HFFc6 (cell line): Measurements from ENCODE around the gene CARD10. TPM values are rescaled to one million over a fixed set of nuclear protein-coding genes. Genes with fewer than 3 reads are reported as not detected.

ENCODE experiments used
- DNase-seq: peaks from one replicate; pipeline ENCODE4 v3.0.0-alpha.2; 2018
- H3K27ac Mint-ChIP-seq: 2 replicates; pipeline ENCODE4 v1.8.0; 2020; ENCODE audit warnings: mild to moderate bottlenecking, mixed read lengths
- H3K27me3 Mint-ChIP-seq: 2 replicates; pipeline ENCODE4 v1.8.0; 2021; ENCODE audit warnings: mild to moderate bottlenecking, moderate library complexity, mixed read lengths; ENCODE audit not compliant: insufficient read depth
- H3K36me3 Mint-ChIP-seq: 2 replicates; pipeline ENCODE4 v1.8.0; 2021; ENCODE audit warnings: low read depth, mixed read lengths
- H3K4me1 Mint-ChIP-seq: 2 replicates; pipeline ENCODE4 v1.8.0; 2020; ENCODE audit warnings: low read depth, mixed read lengths
- H3K4me3 Mint-ChIP-seq: 2 replicates; pipeline ENCODE4 v1.8.0; 2020; ENCODE audit warnings: mild to moderate bottlenecking, moderate library complexity, mixed read lengths
- H3K9me3 Mint-ChIP-seq: 2 replicates; pipeline ENCODE4 v1.8.0; 2020; ENCODE audit warnings: mild to moderate bottlenecking, mixed read lengths
- CTCF ChIP-seq: fragments of 200-600 bp; sonication (generic); IDR thresholded peaks from 2 replicates; pipeline ENCODE4 v1.5.0; 2021; ENCODE audit warnings: antibody characterized with exemption, mild to moderate bottlenecking
- total RNA-seq, 6 experiments: library from RNA; stranded (reverse); fragmentation: NEBNext Ultra II Directional; extraction: Animal tissue kit (Norgen Biotek cat#: 25700); gene quantifications; 2 replicates in 1 of 6; 3 replicates in 5 of 6; pipeline ENCODE4 v1.2.3, GENCODE V29; 2021

The CARD10 gene
- total RNA-seq, 6 experiments from 2014 or later = 4.4 to 5.6 (median 4.8) TPM

DNA sequence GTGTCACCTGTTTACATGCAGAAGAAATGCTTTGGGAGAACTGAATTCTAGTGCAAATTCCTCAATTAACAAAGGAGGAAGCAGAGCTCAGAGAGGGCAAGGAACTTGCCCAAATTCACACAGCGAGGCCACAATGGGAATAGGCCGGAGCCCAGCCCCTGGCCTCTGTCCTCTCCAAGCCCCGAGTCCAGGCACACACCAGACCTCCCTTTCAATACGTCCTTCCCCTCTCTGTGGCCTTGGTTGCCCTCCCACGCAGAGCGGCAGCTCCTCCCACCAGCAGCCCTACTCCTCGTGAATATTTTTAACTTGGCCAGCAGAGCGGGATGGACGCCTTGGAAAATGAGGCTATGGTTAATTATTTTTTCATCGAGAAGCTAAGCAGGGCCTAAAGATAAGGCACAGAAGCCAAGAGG lies 1.6 kb upstream of the CARD10 start:
- Mint-ChIP-seq H3K4me1 (peaks cover 18% of the 10 kb centered on the region), H3K9me3 (no peaks in the 10 kb centered on the region), H3K27me3 (peaks cover 7% of the 10 kb centered on the region), H3K27ac (no peak overlapping the region), H3K36me3 (peaks cover 6% of the 10 kb centered on the region), H3K4me3 (no peak overlapping the region)
- no peak for TF ChIP-seq CTCF
- DNase-seq = no peak

DNA sequence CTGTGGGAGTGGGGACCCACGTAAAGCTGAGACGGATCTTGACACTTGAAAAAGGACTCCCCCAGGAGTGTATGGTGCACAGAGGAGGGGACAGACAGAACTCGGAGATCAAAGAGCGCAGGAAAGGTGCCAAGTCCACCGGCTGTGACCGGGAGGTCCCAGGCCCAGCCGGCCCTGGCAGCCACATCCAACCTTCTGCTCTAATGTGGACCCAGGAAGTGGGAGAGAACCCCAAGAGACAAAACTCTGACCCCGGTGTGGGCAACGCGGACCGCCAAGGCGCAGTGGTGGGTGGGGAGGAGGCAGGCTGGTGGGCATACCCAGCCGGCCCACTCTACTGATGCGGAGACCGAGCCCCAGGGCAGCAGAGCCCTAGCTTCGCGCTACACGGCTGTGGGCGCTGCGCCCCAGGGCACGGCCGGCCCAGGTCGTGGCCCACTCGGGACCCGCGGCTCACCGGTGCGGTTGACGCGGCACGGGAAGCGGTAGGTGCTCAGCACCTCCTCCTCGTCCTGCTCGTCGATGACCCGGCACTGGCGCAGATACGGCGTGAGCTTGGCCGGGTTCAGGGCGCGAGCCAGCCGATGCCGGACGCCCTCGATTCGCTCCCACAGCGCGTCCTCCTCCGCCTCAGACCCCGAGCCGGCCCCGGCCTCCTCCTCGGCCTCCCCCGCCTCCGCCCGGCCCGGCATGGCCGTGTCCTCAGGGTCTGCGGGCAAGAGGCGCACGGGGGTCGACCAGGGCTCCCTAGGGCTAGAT lies 527 bp downstream of the CARD10 start:
- DNase-seq = no peak
- TF ChIP-seq CTCF = no peak
- Mint-ChIP-seq H3K27me3 (peaks cover 7% of the 10 kb centered on the region), H3K27ac (peak overlapping the region; percentile 35; the same call in 1 of the 2 replicates), H3K36me3 (peaks cover 6% of the 10 kb centered on the region), H3K4me1 (peaks cover 7% of the 10 kb centered on the region), H3K9me3 (no peaks in the 10 kb centered on the region), H3K4me3 (peak overlapping the region; percentile 83)

DNA sequence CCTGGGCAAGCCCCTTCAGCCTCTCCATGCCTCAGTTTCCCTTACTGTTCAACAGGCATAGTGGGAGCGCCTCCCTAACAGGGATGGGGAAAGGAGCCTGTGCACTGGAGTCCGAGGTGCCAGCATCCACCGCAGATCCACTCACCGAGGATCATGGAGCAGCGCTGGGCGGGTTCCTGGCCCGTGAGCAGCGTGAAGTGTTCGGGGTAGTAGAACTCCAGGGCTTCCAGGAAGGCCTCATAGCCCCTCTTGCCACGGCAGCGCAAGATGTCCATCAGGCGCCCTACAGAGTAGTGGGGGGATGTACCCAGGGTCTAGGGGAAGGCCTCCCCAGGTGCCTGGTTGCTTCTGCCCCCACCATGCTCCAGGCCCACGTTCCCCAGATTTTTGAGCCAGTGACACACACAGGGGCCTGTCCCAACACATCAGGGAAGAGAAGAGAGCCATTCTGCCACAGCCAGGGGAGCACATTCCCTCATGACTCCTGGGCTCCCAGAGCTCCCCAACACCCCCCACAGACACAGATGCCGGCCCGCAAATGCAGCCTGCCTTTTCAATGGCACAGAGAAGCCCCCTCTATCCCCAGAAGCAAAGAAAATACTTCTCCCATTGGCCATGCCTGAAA lies 1.3 kb downstream of the CARD10 start:
- Mint-ChIP-seq H3K27me3 (peaks cover 7% of the 10 kb centered on the region), H3K27ac (peak overlapping the region; percentile 35; the same call in 1 of the 2 replicates), H3K4me3 (peak overlapping the region; percentile 83), H3K36me3 (peaks cover 6% of the 10 kb centered on the region), H3K4me1 (peaks cover 7% of the 10 kb centered on the region), H3K9me3 (no peaks in the 10 kb centered on the region)
- TF ChIP-seq CTCF = no peak
- DNase-seq = no peak

- no peak for TF ChIP-seq CTCF
- no peak overlapping the region for H3K4me3 Mint-ChIP-seq
- H3K27me3 Mint-ChIP-seq = peaks cover 8% of the 10 kb centered on the region
- peaks cover 22% of the 10 kb centered on the region for H3K4me1 Mint-ChIP-seq
- H3K27ac Mint-ChIP-seq = no peak overlapping the region
- H3K9me3 Mint-ChIP-seq = no peaks in the 10 kb centered on the region
- DNase-seq = no peak
- peaks cover 6% of the 10 kb centered on the region for H3K36me3 Mint-ChIP-seq
These were observed 2.8 kb downstream of the CARD10 start for GRCh38 chr22:37516456-37516855.

GRCh38 chr22:37515901-37516300 lies 3.3 kb downstream of the CARD10 start:
- H3K36me3 Mint-ChIP-seq = peaks cover 6% of the 10 kb centered on the region
- no peaks in the 10 kb centered on the region for H3K9me3 Mint-ChIP-seq
- no peak overlapping the region for H3K4me3 Mint-ChIP-seq
- no peak for DNase-seq
- TF ChIP-seq CTCF = no peak
- peaks cover 23% of the 10 kb centered on the region for H3K4me1 Mint-ChIP-seq
- H3K27me3 Mint-ChIP-seq = peaks cover 5% of the 10 kb centered on the region
- H3K27ac Mint-ChIP-seq = no peak overlapping the region
